Activated CD8-positive, alpha-beta memory T cell treated with anti-CD3 and anti-CD28 coated beads, Interleukin-2, amount 50 U/mL, for 24 hours (primary cell): ENCODE measurements around the gene TEX19.
A peak's percentile ranks its signal among the peaks of the same experiment; 100 is the strongest.

Source experiments
- DNase-seq: peaks from one replicate; pipeline ENCODE4 v3.0.0-alpha.2; 2020; ENCODE audit errors: extremely low read depth

TEX19 gene, protein sequence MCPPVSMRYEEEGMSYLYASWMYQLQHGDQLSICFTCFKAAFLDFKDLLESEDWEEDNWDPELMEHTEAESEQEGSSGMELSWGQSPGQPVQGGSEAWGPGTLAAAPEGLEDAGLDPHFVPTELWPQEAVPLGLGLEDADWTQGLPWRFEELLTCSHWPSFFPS

GRCh38 chr17:82358465-82359350 is at the start of gene TEX19:
Gene TEX19 (plus strand): TSS chr17:82359247. CDS start chr17:82362151, 2,904 bp downstream.
- no peak for DNase-seq

- DNase-seq: no peak
Observed at GRCh38 chr17:82309656-82310570, 49.1 kb upstream of the TEX19 start.

GRCh38 chr17:82310877-82311276 is 48.2 kb upstream of the TEX19 start:
- no peak for DNase-seq

DNA sequence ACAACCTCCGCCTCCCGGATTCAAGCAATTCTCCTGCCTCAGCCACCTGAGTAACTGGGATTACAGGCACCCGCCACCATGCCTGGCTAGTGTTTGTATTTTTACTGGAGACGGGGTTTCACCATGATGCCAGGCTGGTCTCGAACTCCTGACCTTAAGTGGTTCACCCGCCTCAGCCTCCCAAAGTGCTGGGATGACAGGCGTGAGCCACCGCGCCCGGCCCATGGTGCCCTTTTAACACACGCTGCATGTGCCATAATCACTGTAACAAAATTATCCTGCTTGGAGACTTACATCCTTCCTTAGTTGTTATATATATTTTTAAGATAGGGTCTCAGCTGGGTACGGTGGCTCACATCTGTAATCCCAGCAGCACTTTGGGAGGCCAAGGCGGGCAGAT is 47.1 kb upstream of the TEX19 start:
- no peak for DNase-seq

DNA sequence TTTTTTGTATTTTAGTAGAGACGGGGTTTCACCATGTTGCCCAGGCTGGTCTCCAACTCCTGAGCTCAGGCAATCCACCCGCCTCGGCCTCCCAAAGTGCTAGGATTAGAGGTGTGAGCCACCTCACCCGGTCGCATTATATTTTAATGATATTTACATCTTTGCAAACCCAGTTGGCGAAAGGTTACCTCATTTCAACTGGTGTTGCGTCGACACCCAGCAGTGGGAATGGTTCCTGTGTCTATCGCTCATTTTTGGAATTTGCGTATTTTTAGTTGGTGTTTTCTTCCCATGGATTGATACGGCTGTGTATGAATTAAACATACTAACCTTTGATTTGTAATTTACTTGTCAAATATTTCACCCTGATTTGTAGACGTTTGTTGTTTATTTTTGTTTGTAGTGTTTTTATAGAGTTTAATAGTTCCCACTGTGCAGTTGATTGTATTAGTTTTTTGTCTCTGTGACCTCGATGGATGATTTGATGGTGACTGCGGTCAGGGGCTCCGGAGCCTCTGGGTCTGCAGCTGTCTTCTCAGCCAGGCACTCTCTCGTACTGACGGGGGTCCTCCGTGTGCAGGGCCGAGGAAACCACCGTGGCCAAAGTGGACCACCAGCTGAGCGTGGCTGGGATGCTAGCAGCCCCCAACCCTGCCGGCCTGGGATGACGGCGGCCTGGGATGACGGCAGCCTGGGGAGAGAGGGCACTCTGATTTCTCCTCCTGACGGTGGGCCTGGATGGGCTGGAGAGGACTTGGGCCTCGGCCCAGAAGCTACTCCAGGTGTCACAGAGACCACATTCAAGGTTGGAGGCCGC is 45.6 kb upstream of the TEX19 start:
- no peak for DNase-seq

GRCh38 chr17:82314012-82314726 is 44.9 kb upstream of the TEX19 start:
- DNase-seq: no peak

DNA sequence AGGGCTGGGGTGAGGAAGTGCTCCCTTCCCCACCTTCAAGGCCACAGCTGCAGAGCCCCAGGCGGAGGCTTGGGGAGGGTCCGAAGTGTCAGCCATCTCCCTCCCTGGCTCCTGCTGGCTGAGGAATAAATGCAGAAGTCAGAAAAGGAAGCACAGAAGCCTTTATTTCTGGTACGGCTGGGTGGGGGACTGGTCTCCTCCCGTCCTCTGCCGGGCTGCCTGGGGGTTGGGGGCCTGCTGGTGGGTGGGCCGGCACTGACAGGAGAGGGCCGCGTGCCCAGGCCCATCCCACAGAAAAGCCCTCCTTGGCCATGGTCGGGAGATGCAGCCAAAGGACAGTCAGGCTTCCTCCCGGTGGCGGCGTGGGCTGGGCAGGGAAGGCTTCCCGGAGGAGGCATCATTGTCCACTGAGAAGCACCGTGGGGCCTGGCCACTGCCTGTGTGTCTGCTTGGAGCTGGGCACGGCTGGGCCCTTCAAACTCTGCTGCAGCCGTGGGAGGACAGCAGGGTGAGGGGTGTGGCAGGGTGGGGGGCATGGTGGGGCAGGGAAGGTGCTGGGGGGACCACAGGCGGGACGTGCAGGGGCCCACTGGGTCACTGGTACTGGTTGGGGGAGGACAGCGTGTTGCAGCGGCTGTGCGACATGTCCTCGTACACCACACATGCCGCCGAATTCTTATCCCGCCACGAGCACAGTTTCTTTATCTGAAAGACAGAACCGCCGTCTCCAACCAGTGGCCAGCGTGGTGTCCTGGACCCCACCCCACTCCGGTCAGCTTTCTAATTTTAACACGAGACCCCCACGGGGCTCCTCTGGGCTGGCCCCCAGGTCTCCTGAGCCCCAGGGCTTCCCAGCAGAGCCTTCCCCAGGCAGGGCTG is 44.1 kb upstream of the TEX19 start:
- no peak for DNase-seq

GRCh38 chr17:82315703-82316358 is 43.2 kb upstream of the TEX19 start:
- DNase-seq: no peak

GRCh38 chr17:82316651-82317393 is 42.2 kb upstream of the TEX19 start:
- DNase-seq: no peak

DNA sequence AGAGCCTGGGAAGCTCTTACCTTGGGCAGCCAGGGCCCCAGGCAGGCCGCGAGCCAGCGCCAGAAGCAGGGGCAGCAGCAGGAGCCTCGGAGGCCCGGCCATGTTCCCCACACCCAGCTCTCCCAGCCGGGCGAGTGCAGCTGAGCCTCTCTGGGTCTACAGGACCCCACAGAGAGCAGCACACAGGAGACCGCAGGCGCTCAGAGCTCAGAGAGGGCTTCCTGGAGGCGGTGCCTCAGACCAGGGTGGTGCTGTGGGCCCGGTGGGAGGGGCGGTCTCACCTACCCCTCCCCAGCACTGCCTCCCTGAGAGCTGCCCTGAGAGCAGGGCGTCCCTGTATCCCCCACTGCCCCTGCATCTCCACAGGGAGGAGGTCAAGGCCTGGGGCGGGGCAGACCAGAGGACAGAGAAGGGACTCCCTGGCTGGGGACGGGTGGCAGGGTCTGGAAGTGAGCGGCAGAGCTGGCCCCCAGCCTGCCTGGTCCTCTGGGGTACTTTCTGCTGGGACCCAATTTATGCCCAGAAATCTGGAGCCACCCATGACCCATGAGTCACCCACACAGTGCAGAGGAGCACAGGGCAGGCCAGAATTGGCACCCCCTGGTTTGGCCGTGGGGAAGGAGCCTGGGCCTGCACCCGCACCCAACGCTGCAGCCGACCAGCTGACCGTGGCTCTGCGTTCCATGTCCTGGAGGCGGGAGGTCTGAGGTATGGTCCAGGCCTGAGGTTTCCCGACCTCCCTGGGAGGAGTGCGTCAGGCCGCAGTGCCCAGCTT is 41.5 kb upstream of the TEX19 start, which contains the start of gene CD7:
CD7 (minus strand) TSS at position 215 of the 775 bp plus-strand sequence; CDS start at position 102, 113 bp downstream.
- peak; percentile 40 for DNase-seq

DNA sequence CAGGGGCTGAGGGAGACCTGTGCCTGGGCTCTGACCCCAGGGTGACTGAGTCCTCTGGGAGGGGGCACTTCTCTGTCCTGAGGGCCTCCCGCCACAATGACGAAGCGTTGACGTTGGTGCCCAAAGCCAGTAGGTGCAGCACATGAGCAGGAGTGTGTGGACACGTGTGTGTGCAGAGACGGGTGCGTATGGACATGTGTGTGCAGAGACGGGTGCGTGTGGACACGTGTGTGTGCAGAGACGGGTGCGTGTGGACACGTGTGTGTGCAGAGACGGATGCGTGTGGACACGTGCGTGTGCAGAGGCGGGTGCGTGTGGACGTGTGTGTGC is 40.9 kb upstream of the TEX19 start:
- DNase-seq: no peak

DNA sequence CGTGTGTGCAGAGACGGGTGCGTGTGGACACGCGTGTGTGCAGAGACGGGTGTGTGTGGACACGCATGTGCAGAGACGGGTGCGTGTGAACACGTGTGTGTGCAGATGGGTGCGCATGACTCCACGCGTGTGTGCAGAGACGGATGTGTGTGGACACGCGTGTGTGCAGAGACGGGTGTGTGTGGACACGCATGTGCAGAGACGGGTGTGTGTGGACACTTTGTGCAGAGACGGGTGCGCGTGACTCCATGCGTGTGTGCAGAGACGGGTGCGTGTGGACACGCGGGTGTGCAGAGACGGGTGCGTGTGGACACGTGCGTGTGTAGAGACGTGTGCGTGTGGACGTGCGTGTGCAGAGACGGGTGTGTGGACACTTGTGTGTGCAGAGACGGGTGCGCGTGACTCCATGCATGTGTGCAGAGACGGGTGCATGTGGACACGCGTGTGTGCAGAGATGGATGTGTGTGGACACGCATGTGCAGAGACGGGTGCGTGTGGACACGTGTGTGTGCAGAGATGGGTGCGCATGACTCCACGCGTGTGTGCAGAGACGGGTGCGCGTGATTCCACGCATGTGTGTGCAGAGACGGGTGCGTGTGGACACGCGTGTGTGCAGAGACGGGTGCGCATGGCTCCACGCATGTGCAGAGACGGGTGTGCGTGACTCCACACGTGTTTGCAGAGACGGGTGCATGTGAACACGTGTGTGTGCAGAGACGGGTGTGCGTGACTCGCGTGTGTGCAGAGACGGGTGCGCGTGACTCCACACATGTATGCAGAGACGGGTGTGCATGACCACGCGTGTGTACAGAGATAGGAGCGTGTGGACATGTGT is 40.1 kb upstream of the TEX19 start:
- DNase-seq: no peak

DNA sequence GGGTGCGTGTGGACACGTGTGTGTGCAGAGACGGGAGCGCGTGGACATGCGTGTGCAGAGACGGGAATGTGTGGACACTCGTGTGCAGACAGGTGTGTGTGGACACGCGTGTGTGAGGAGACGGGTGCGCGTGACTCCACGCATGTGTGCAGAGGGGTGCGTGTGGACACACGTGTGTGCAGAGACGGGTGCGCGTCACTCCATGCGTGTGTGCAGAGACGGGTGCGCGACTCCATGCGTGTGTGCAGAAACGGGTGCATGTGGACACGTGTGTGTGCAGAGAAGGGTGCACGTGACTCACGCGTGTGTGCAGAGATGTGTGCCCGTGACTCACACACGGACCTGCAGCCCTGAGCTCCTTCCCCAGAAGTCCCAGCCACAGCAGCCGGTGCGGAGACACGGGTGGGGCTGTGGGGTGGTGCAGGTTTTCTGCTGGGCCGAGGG is 39.4 kb upstream of the TEX19 start:
- no peak for DNase-seq

DNA sequence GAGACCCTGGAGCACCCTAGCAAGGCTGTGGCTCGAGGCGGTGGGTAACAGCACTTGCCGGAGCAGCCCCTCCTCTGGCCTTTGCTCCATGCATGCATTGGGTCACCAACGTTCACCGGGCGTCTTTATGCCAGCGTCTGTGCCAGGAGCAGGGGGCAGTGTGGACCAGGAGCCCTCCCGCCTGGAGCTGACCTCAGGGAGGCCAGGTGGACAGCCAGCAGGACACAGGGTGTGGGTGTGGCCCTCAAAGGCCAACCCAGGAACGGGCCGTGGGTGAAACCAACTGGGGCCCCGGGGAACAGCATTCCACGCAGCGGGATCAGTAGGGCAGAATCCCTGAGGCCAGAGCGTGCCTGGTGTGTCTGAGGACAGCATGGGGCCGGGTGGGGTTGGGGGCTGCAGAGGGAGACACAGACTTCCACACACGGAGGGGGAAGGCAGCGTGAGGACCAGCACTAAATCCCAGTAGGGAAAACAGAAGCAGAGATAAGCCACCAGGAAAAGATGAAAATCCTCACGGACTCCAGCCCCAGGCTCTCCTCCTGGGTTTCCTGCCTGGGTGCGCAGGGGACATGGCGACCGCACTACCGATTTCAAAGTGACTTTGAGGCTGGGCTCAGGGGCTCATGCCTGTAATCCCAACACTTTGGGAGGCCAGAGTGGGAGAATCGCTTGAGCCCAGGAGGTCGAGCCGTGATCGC is 38.8 kb upstream of the TEX19 start:
- DNase-seq: no peak

- peak; percentile 50 for DNase-seq
Observed at GRCh38 chr17:82320956-82321927, 37.8 kb upstream of the TEX19 start.
